SU-DHL-6 (cell line): Measurements from ENCODE around the gene SPAG9.

Source experiments
- H2AFZ ChIP-seq: fragments of 200-600 bp; sonication (generic); 2 replicates; pipeline ENCODE4 v1.6.1; 2014; ENCODE audit warnings: low read depth, mild to moderate bottlenecking, moderate library complexity, mixed read lengths, antibody characterized with exemption, low read length; ENCODE audit not compliant: severe bottlenecking
- H3F3A ChIP-seq: fragments of 200-600 bp; shearing (Covaris generic); 2 replicates; pipeline ENCODE4 v1.6.0; 2016; ENCODE audit warnings: antibody characterized with exemption, mild to moderate bottlenecking; ENCODE audit not compliant: insufficient read depth
- H3K27ac ChIP-seq: fragments of 200-600 bp; sonication (generic); 2 replicates; pipeline ENCODE4 v1.5.1; 2016; ENCODE audit warnings: low read depth, mild to moderate bottlenecking, low read length, moderate library complexity, mixed read lengths
- H3K27me3 ChIP-seq: fragments of 200-600 bp; sonication (generic), shearing (Covaris generic); 2 replicates; pipeline ENCODE4 v1.6.0; 2014; ENCODE audit warnings: mild to moderate bottlenecking, low read length
- H3K36me3 ChIP-seq: fragments of 200-600 bp; sonication (generic); 2 replicates; pipeline ENCODE4 v1.6.1; 2014; ENCODE audit warnings: mild to moderate bottlenecking, low read length, mixed read lengths
- H3K4me2 ChIP-seq: fragments of 300-600, 200-600 bp; shearing (Covaris generic), sonication (generic); 2 replicates; pipeline ENCODE4 v1.6.0; 2014; ENCODE audit warnings: low read length, low read depth, mild to moderate bottlenecking; ENCODE audit not compliant: poor library complexity, severe bottlenecking
- H3K4me3 ChIP-seq: fragments of 200-600 bp; sonication (generic); 2 replicates; pipeline ENCODE4 v1.5.1; 2014; ENCODE audit warnings: antibody characterized with exemption, low read length, mild to moderate bottlenecking, mixed read lengths; ENCODE audit not compliant: insufficient read depth, poor library complexity, severe bottlenecking
- H3K79me2 ChIP-seq: fragments of 200-600 bp; sonication (generic); 2 replicates; pipeline ENCODE4 v1.6.1; 2014; ENCODE audit warnings: mild to moderate bottlenecking, low read length, moderate library complexity; ENCODE audit not compliant: insufficient read depth
- H3K9ac ChIP-seq: fragments of 200-600 bp; sonication (generic); 2 replicates; pipeline ENCODE4 v1.7.0; 2014; ENCODE audit warnings: mild to moderate bottlenecking, low read length
- H3K9me2 ChIP-seq: fragments of 200-600 bp; sonication (generic); replicated peaks from 2 replicates; pipeline ENCODE4 v1.6.1; 2014; ENCODE audit warnings: low read length; ENCODE audit not compliant: insufficient read depth
- H3K9me3 ChIP-seq: fragments of 200-600 bp; sonication (generic); 2 replicates; pipeline ENCODE4 v1.6.1; 2014; ENCODE audit warnings: low read length, mixed read lengths; ENCODE audit not compliant: insufficient read depth
- H4K20me1 ChIP-seq: fragments of 200-600 bp; sonication (generic); 2 replicates; pipeline ENCODE4 v1.6.1; 2014; ENCODE audit warnings: low read depth, mild to moderate bottlenecking, antibody characterized with exemption, low read length, moderate library complexity, mixed read lengths
- EZH2phosphoT487 ChIP-seq: fragments of 200-600 bp; sonication (generic), shearing (Covaris generic); conservative IDR thresholded peaks from 2 replicates; pipeline ENCODE4 v1.6.1; 2018; ENCODE audit warnings: mild to moderate bottlenecking, antibody characterized with exemption, low read length, moderate library complexity, mixed read lengths
- TF ChIP-seq, protein P1 (sequence below): fragments of 200-600 bp; sonication (generic); IDR thresholded peaks from one replicate; pipeline ENCODE4 v1.5.1; 2017; ENCODE audit warnings: antibody characterized with exemption, mild to moderate bottlenecking, low read length, moderate library complexity; ENCODE audit not compliant: insufficient read depth, poor library complexity, severe bottlenecking

SPAG9 gene

DNA sequence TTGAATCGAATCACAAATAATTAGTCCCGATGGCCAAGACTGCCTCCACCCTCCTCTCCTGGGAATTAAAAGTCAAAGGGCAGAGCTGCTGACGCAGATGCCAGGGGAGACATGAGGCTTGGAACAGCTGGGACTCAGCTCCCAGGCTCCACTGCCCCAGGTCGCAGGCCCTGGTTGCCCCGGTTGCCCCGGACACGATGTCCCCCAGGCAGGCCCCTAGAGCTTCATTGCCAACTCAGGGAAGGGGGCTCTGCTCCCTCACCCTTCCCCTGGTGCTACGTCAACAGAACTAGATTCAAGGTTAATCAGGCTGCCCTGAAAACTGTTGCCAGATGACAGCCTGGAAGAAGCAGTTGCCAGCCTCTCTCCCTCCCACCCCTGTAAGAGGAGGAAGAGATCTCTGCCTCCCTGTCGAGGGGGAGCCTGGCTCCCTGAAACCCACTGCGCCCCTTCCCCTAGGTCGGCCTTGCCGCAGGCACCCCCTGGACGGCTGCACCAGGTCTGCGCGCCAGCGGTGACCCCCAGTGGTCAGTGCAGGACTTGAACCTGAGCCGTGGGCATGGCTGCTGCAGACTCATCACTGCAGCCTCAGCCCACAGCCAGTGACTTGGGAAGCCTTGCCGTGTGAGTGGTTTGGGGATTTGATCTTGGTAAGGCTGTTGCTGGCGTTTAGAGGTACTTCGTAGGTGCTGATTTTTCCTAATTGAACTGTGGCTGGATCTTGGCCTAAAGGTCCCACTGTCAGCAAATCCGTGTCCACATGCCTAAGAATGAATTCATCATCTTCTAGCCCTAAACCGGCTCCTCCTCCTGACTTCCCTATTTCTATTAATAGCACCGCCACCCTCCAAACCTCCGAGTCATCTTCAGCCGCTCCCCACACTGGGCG, 170.4 kb downstream of the SPAG9 start:
- Histone ChIP-seq H3K27ac (no peak overlapping the region), H3K36me3 (no peaks in the 10 kb centered on the region), H3K79me2 (no peaks in the 10 kb centered on the region), H3K4me2 (no peak overlapping the region), H3K9ac (no peak overlapping the region), H2AFZ (no peak overlapping the region), H3K27me3 (no peaks in the 10 kb centered on the region), H3K9me3 (no peaks in the 10 kb centered on the region), H3F3A (no peaks in the 10 kb centered on the region), H4K20me1 (no peaks in the 10 kb centered on the region), H3K4me3 (no peak overlapping the region), H3K9me2 (no peaks in the 10 kb centered on the region)
- TF ChIP-seq, protein P1, sequence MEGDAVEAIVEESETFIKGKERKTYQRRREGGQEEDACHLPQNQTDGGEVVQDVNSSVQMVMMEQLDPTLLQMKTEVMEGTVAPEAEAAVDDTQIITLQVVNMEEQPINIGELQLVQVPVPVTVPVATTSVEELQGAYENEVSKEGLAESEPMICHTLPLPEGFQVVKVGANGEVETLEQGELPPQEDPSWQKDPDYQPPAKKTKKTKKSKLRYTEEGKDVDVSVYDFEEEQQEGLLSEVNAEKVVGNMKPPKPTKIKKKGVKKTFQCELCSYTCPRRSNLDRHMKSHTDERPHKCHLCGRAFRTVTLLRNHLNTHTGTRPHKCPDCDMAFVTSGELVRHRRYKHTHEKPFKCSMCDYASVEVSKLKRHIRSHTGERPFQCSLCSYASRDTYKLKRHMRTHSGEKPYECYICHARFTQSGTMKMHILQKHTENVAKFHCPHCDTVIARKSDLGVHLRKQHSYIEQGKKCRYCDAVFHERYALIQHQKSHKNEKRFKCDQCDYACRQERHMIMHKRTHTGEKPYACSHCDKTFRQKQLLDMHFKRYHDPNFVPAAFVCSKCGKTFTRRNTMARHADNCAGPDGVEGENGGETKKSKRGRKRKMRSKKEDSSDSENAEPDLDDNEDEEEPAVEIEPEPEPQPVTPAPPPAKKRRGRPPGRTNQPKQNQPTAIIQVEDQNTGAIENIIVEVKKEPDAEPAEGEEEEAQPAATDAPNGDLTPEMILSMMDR = no peak
- TF ChIP-seq EZH2phosphoT487 = no peak

DNA sequence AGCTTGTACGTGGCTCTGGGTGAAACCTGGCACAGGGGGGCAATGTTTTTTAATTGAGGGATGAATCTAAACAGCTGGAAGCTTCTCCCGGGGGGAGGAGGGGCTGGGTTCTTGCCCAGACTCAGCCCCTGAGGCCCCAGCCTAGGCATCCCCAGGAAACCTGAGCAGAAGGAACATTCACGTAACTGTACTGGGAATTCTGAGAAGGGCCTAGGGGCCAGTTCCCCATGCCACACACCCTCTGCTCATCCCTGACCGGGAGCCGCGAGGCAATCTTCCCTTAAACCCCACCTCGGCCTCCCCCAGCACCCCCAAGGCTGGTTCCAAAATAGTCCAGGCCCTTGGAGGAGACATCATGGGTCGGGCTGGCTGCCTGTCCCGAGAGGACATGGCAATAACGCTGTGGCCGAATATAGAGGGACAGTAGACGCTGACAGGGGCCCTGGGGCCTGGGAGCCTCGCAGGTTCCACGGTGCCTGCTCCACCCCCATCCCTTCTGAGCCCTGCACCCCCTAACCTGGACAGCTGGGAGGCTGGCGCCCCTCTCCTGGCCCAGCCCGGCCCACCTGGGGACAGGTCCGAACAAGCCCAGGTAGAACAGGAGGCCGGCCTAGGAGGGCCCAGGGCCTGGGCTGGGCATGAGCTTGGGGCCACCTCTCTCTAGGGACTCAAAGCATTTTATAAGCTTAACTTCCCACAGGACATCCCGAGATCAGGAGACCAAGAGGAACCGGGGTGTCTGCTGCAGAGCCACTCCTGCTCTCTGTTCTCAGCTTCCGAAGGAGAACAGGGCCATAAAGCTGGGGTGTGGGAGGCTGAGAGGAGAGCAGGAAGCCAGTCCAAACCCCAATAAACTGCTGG, 171.3 kb downstream of the SPAG9 start:
- Histone ChIP-seq H3K27me3 (no peaks in the 10 kb centered on the region), H3K4me3 (no peak overlapping the region), H4K20me1 (no peaks in the 10 kb centered on the region), H2AFZ (no peak overlapping the region), H3K9me3 (no peaks in the 10 kb centered on the region), H3K9me2 (no peaks in the 10 kb centered on the region), H3F3A (no peaks in the 10 kb centered on the region), H3K27ac (no peak overlapping the region), H3K79me2 (no peaks in the 10 kb centered on the region), H3K9ac (no peak overlapping the region), H3K36me3 (no peaks in the 10 kb centered on the region), H3K4me2 (no peak overlapping the region)
- no peak for TF ChIP-seq EZH2phosphoT487
- TF ChIP-seq, protein P1 = no peak

- Histone ChIP-seq H3K4me2 (no peak overlapping the region), H3K36me3 (no peaks in the 10 kb centered on the region), H3K27ac (no peak overlapping the region), H3K27me3 (no peaks in the 10 kb centered on the region), H3K9me2 (no peaks in the 10 kb centered on the region), H3K9me3 (no peaks in the 10 kb centered on the region), H3K4me3 (no peak overlapping the region), H3F3A (no peaks in the 10 kb centered on the region), H3K79me2 (no peaks in the 10 kb centered on the region), H2AFZ (no peak overlapping the region), H3K9ac (no peak overlapping the region), H4K20me1 (no peaks in the 10 kb centered on the region)
- no peak for TF ChIP-seq EZH2phosphoT487
- TF ChIP-seq, protein P1 = no peak
Observed at GRCh38 chr17:50948711-50949110, 172.0 kb downstream of the SPAG9 start.
